Body of pancreas (tissue), 4 donors: Measurements from ENCODE around the gene SYDE1. TPM values are rescaled to one million over a fixed set of nuclear protein-coding genes. Genes with fewer than 3 reads are reported as not detected.

ENCODE experiments used
- ATAC-seq: fragments of 150-250 bp; one replicate; pipeline ENCODE4 v1.9.1; 2016
- DNase-seq, 4 donors: peaks; one replicate each; pipeline ENCODE4 v3.0.0-alpha.2; 2019
- H3K27ac ChIP-seq, 4 donors: fragments of 200-600 bp; sonication (generic); 1 replicate in 3 of 4; 2 replicates in 1 of 4; pipeline versions ENCODE4 v1.5.1 to v1.6.1; 2016 to 2019; ENCODE audit warnings: mild to moderate bottlenecking in 1 of 4, mixed read lengths in 1 of 4, moderate library complexity in 1 of 4
- H3K27me3 ChIP-seq, 2 donors: fragments of 200-600 bp; sonication (generic); one replicate each; pipeline ENCODE4 v1.6.0; 2016; ENCODE audit warnings: mild to moderate bottlenecking in 1 of 2
- H3K36me3 ChIP-seq, 2 donors: fragments of 200-600 bp; sonication (generic); replicated peaks in 1 of 2; 2 replicates each; pipeline ENCODE4 v1.5.1; 2016; ENCODE audit warnings: low read depth in 2 of 2; ENCODE audit not compliant: insufficient read depth in 1 of 2
- H3K4me1 ChIP-seq: fragments of 200-600 bp; sonication (generic); one replicate; pipeline ENCODE4 v1.6.0; 2016
- H3K4me3 ChIP-seq, 2 donors: fragments of 200-600 bp; sonication (generic); 1 replicate in 1 of 2; 2 replicates in 1 of 2; pipeline ENCODE4 v1.5.1; 2016 to 2019
- H3K9me3 ChIP-seq, 3 donors: fragments of 200-600 bp; sonication (generic); 1 replicate in 2 of 3; 2 replicates in 1 of 3; pipeline ENCODE4 v1.5.1; 2016
- CTCF ChIP-seq, 7 experiments: fragments of 450-650 bp in 4 of 7; fragments of 200-600 bp in 3 of 7; sonication (generic) in 3 of 7; IDR thresholded peaks; one replicate each; pipeline ENCODE4 v1.5.1; 2016 to 2019; ENCODE audit warnings: antibody characterized with exemption in 7 of 7
- POLR2A ChIP-seq, 3 donors: fragments of 450-650 bp; IDR thresholded peaks; one replicate each; pipeline ENCODE4 v1.6.1; 2016; ENCODE audit warnings: antibody characterized with exemption in 3 of 3, mild to moderate bottlenecking in 2 of 3
- WGBS, 2 donors: methylation state at CpG; one replicate each; pipeline ENCODE4 v1.1.5; 2017; 5-methylcytosine and 5-hydroxymethylcytosine counted together
- intact Hi-C: fragments of 100-400 bp; cut with DNase I; formaldehyde crosslinking; loops from one replicate; pipeline ENCODE4 v1.15.1; 2023
- total RNA-seq, 2 donors: library from RNA; depleted of rRNA; stranded (reverse); fragments of >200 nt; gene quantifications; one replicate each; pipeline ENCODE4 v1.1.0, GENCODE V29; 2016

The SYDE1 gene
- total RNA-seq, 2 donors from 2014 or later = 6.3 to 9.9 TPM

- WGBS, 2 donors = 3 to 4% methylated on average over 20 to 31 of the region's 33 CpGs
- intact Hi-C loops = no loop called here
- ATAC-seq = peak; percentile 5
Measured at GRCh38 chr19:15124572-15125231, 17.5 kb downstream of the SYDE1 start.

GRCh38 chr19:15125232-15126067 is 18.2 kb downstream of the SYDE1 start:
- H3K4me1 ChIP-seq = peaks cover 18% of the 10 kb centered on the region
- TF ChIP-seq POLR2A (IDR thresholded peaks at IDR 0.05) (peak; percentile 15 to 72 (median 68)), CTCF (IDR thresholded peaks at IDR 0.05) (peak in 1 of 7 experiments; percentile 26)
- no peaks in the 10 kb centered on the region for H3K27me3 ChIP-seq
- DNase-seq (peak; percentile 97 to 99 (median 98)), ATAC-seq (peak; percentile 97)
- H3K4me3 ChIP-seq = peak overlapping the region; percentile 35 to 53
- H3K9me3 ChIP-seq = no peaks in the 10 kb centered on the region
- 0 to 1% methylated on average over 14 to 60 of the region's 61 CpGs for WGBS, 2 donors
- H3K36me3 ChIP-seq = peaks cover 0 to 6% of the 10 kb centered on the region in 2 donors
- intact Hi-C loops = no loop called here
- H3K27ac ChIP-seq = peak overlapping the region; percentile 77 to 92 (median 88)

More at GRCh38 chr19:15124572-15125231, 17.5 kb downstream of the SYDE1 start:
- peaks cover 0 to 8% of the 10 kb centered on the region in 2 donors for H3K36me3 ChIP-seq
- H3K4me3 ChIP-seq = peak overlapping the region; percentile 35 to 53
- H3K9me3 ChIP-seq = no peaks in the 10 kb centered on the region
- DNase-seq = peak in 3 of 4 donors; percentile 38 to 49 (median 38)
- peaks cover 18% of the 10 kb centered on the region for H3K4me1 ChIP-seq
- TF ChIP-seq CTCF (IDR thresholded peaks at IDR 0.05) = no peak
- H3K27ac ChIP-seq = peak overlapping the region; percentile 77 to 92 (median 88)
- no peaks in the 10 kb centered on the region for H3K27me3 ChIP-seq

GRCh38 chr19:15126131-15126910 is 19.1 kb downstream of the SYDE1 start:
- intact Hi-C loops = no loop called here
- WGBS, 2 donors = 59 to 67% methylated on average over 2 of the region's 2 CpGs
- no peaks in the 10 kb centered on the region for H3K27me3 ChIP-seq
- H3K9me3 ChIP-seq = no peaks in the 10 kb centered on the region
- peaks cover 0 to 6% of the 10 kb centered on the region in 2 donors for H3K36me3 ChIP-seq
- H3K4me1 ChIP-seq = peaks cover 18% of the 10 kb centered on the region
- TF ChIP-seq CTCF (IDR thresholded peaks at IDR 0.05) (no peak), POLR2A (IDR thresholded peaks at IDR 0.05) (no peak)
- no peak overlapping the region for H3K4me3 ChIP-seq
- peak overlapping the region in 2 of 4 donors; percentile 77 to 92 for H3K27ac ChIP-seq
- no peak for DNase-seq
- ATAC-seq = no peak

GRCh38 chr19:15128162-15128770 is 21.1 kb downstream of the SYDE1 start:
- H3K27me3 ChIP-seq = no peaks in the 10 kb centered on the region
- peaks cover 18% of the 10 kb centered on the region for H3K4me1 ChIP-seq
- no peaks in the 10 kb centered on the region for H3K36me3 ChIP-seq
- TF ChIP-seq CTCF (IDR thresholded peaks at IDR 0.05) (no peak), POLR2A (IDR thresholded peaks at IDR 0.05) (no peak)
- DNase-seq (no peak), ATAC-seq (no peak)
- H3K27ac ChIP-seq = no peak overlapping the region
- H3K4me3 ChIP-seq = no peak overlapping the region
- 61 to 64% methylated on average over 6 of the region's 6 CpGs for WGBS, 2 donors
- intact Hi-C loops = no loop called here
- H3K9me3 ChIP-seq = no peaks in the 10 kb centered on the region
